CD4-positive, CD25-positive, alpha-beta regulatory T cell (primary cell): ENCODE measurements around the gene ZNF775. TPM values are rescaled to one million over a fixed set of nuclear protein-coding genes. Genes with fewer than 3 reads are reported as not detected.
A peak's percentile ranks its signal among the peaks of the same experiment; 100 is the strongest.

ENCODE experiments used
- ATAC-seq, 2 donors: fragments of 150-1000 bp; cut with Tn5 transposase; one replicate each; pipeline ENCODE4 v1.10.0; 2021; ENCODE audit warnings: low read depth in 2 of 2, moderate number of reproducible peaks in 2 of 2, moderate library complexity in 1 of 2
- DNase-seq, 3 donors: peaks; one replicate each; pipeline versions ENCODE4 v3.0.0 to v3.0.0-alpha.2; 2012 to 2022; ENCODE audit warnings: mixed read lengths in 1 of 3
- H3K27ac ChIP-seq: one replicate; pipeline ENCODE4 v1.7.0; 2013; ENCODE audit warnings: mild to moderate bottlenecking, low read length; ENCODE audit not compliant: insufficient read depth, poor library complexity, severe bottlenecking
- H3K27me3 ChIP-seq: one replicate; pipeline ENCODE4 v1.7.0; 2013; ENCODE audit warnings: low read length; ENCODE audit not compliant: control insufficient read depth, insufficient read depth
- H3K36me3 ChIP-seq: one replicate; pipeline ENCODE4 v1.7.0; 2013; ENCODE audit warnings: mild to moderate bottlenecking, low read length, moderate library complexity; ENCODE audit not compliant: control insufficient read depth, insufficient read depth
- H3K4me1 ChIP-seq: 2 replicates; pipeline ENCODE4 v1.7.0; 2013; ENCODE audit warnings: mild to moderate bottlenecking, low read length; ENCODE audit not compliant: insufficient read depth, control insufficient read depth, poor library complexity, severe bottlenecking
- H3K4me3 ChIP-seq: one replicate; pipeline ENCODE4 v1.7.0; 2013; ENCODE audit warnings: low read depth, mild to moderate bottlenecking, low read length, moderate library complexity
- H3K9me3 ChIP-seq, 2 experiments: 1 replicate in 1 of 2; 2 replicates in 1 of 2; pipeline ENCODE4 v1.7.0; 2013; ENCODE audit warnings: low read length in 2 of 2, mild to moderate bottlenecking in 1 of 2, moderate library complexity in 1 of 2; ENCODE audit not compliant: control insufficient read depth in 2 of 2
- H3K27ac Mint-ChIP-seq, 3 donors: one replicate each; pipeline ENCODE4 v1.8.0; 2020 to 2022; ENCODE audit warnings: mild to moderate bottlenecking in 3 of 3, mixed read lengths in 3 of 3, moderate library complexity in 2 of 3
- H3K27me3 Mint-ChIP-seq: one replicate; pipeline ENCODE4 v1.8.0; 2022; ENCODE audit warnings: mild to moderate bottlenecking, mixed read lengths
- H3K36me3 Mint-ChIP-seq: one replicate; pipeline ENCODE4 v1.8.0; 2020; ENCODE audit warnings: mixed read lengths
- H3K4me1 Mint-ChIP-seq, 4 donors: one replicate each; pipeline ENCODE4 v1.8.0; 2020 to 2022; ENCODE audit warnings: mixed read lengths in 4 of 4, mild to moderate bottlenecking in 1 of 4
- H3K4me3 Mint-ChIP-seq, 4 donors: one replicate each; pipeline ENCODE4 v1.8.0; 2020 to 2022; ENCODE audit warnings: mild to moderate bottlenecking in 4 of 4, mixed read lengths in 4 of 4, moderate library complexity in 3 of 4
- H3K9me3 Mint-ChIP-seq, 7 donors: one replicate each; pipeline ENCODE4 v1.8.0; 2020 to 2022; ENCODE audit warnings: mixed read lengths in 7 of 7, mild to moderate bottlenecking in 3 of 7, moderate library complexity in 2 of 7
- polyA plus RNA-seq, 4 donors: library from polyadenylated mRNA; unstranded; fragments of 300-500 nt; fragmentation: Illumina TruSeq; gene quantifications; one replicate each; pipeline ENCODE4 v1.2.3, GENCODE V29; 2021
- total RNA-seq: library from RNA; stranded (reverse); gene quantifications from one replicate; pipeline ENCODE4 v1.2.3, GENCODE V29; 2022

ZNF775 gene
- total and polyA plus RNA-seq, 5 donors from 2014 or later, result 2.2 to 7.6 (median 2.9) TPM

DNA sequence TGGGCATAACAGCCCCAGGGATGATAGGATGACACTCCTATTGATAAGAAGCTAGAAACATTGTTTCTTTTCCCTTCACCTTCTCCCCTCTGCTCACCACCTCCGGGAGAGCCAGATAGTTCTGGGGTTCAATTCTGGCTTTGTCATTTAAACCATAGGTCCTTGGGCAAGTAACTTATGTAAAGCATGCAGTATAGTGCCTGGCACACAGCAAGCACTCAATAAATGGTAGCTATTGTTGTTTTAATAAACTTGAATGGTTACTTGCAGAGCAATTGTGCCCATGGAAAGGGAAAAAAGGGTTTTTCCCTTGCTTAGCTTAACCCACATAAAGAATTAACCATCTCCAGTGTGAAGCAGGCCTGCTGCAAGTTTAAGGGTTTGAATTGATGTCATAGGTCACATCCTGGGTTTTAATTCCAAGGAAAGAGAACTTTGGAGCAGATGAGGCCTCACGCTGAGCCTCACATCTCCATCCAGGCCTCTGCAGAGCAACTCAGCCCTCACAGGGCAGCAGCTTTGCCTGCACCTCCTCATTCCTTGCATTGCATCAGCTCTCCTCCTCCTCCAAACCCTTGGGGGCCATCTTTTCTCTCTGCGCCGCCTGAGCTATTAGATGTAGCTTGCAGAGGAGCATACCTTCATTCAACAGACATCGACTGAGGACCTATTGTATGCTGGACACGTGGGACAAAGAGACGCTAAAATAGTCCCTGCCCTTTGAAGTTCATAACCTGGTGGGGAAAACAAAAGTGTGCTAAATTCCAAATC lies 22.9 kb downstream of the ZNF775 start:
- Histone ChIP-seq H3K4me3 (no peak overlapping the region), H3K27me3 (no peaks in the 10 kb centered on the region), H3K4me1 (peaks cover 30% of the 10 kb centered on the region), H3K27ac (no peak overlapping the region), H3K36me3 (no peaks in the 10 kb centered on the region), H3K9me3 (no peaks in the 10 kb centered on the region)
- peaks cover 2% of the 10 kb centered on the region for H3K36me3 Mint-ChIP-seq
- peak overlapping the region in 2 of 3 donors; percentile 56 to 80 for H3K27ac Mint-ChIP-seq
- peak overlapping the region; percentile 29 to 82 (median 72) for H3K4me3 Mint-ChIP-seq
- DNase-seq (no peak), ATAC-seq (no peak)
- H3K27me3 Mint-ChIP-seq, result peaks cover 9% of the 10 kb centered on the region
- peaks cover 0 to 35% (median 21%) of the 10 kb centered on the region in 4 donors for H3K4me1 Mint-ChIP-seq
- H3K9me3 Mint-ChIP-seq, result peaks cover 0 to under 1% (median 0%) of the 10 kb centered on the region in 7 donors

DNA sequence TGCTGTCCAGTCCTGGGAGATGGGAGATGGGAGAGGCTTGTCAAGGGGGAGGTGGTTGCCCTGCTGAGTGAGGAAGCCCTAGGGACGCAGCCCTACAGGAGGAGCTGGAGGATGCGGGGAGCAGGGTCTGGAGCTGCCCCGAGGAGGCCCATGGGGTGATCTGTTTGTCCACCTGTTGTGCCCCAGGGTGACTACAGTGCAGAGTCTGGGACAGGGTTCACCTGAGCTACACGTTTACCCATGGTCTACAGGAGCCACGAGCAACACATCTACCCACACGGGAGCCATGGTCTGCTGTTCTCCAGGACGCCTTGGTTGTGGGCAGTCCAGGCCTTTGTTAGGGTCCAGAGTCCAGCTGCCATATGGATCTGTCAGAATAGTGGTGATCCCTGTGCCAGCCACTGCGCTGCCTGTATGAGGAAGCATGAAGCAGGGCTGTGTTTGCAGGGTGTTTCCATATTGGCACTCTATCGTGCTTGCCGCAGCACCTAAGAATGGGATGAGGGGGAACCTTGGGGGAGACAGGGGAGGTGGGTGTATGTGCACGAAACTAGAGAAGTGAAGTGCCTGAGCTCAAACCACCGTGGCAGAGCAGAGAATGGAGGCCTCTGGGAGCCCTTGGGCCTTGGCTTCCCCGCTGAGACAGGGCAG lies 23.7 kb downstream of the ZNF775 start:
- Mint-ChIP-seq H3K4me3 (peak overlapping the region; percentile 29 to 82 (median 72)), H3K27me3 (peaks cover 9% of the 10 kb centered on the region), H3K36me3 (peaks cover 4% of the 10 kb centered on the region), H3K27ac (peak overlapping the region; percentile 80 to 83 (median 83)), H3K9me3 (peaks cover 0 to 1% (median 0%) of the 10 kb centered on the region in 7 donors), H3K4me1 (peaks cover 0 to 37% (median 24%) of the 10 kb centered on the region in 4 donors)
- no peak overlapping the region for H3K4me3 ChIP-seq
- no peaks in the 10 kb centered on the region for H3K9me3 ChIP-seq
- no peak for DNase-seq
- H3K36me3 ChIP-seq, result no peaks in the 10 kb centered on the region
- H3K27me3 ChIP-seq, result no peaks in the 10 kb centered on the region
- no peak overlapping the region for H3K27ac ChIP-seq
- H3K4me1 ChIP-seq, result peaks cover 33% of the 10 kb centered on the region
- ATAC-seq, result no peak

DNA sequence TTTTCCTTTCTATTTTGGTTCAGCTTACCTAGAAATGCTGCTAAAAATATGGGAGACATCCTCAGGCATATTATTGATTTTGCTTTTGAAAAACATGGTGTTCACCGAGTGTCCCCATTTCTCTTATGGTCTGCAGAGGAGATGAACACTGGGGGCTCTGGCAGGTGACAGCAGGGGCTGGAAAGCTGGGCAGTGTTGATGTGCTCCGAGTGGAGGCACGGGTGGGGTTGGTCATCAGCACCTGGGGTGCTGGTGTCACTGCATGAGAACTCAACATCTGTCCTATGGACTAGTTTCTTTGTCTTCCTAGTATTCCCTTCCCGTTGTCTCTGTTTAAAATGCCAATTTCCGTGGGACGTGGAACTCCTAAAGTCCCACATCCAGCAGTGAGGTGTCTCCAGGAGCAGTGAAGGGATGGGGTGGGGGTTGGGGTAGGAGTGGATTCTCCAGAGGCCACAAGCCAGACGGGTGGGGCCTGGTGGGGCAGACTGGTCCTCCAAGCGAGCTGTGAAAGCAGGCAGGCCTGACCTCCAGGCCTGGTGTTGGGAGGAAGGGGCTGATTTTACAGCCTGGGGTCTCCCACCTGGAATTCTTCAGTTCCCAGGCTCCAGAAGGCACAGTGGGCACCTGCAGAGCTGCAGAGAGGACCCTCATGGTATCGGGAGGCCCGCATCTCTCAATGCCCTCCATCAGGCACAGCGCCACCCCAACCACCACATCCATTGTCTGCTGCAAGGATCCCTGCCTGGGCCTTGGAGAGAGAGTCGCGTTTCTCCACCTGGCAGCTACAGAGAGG lies 24.4 kb downstream of the ZNF775 start:
- H3K27me3 Mint-ChIP-seq, result peaks cover 9% of the 10 kb centered on the region
- H3K27ac Mint-ChIP-seq, result peak overlapping the region; percentile 82 to 95 (median 85)
- Histone ChIP-seq H3K9me3 (no peaks in the 10 kb centered on the region), H3K27ac (peak overlapping the region; percentile 84), H3K36me3 (peaks cover under 1% of the 10 kb centered on the region), H3K4me3 (peak overlapping the region; percentile 83), H3K4me1 (peaks cover 33% of the 10 kb centered on the region), H3K27me3 (no peaks in the 10 kb centered on the region)
- peaks cover 0 to 1% (median 0%) of the 10 kb centered on the region in 7 donors for H3K9me3 Mint-ChIP-seq
- DNase-seq, result no peak
- peak overlapping the region; percentile 82 to 99 (median 94) for H3K4me3 Mint-ChIP-seq
- ATAC-seq, result no peak
- peaks cover 6% of the 10 kb centered on the region for H3K36me3 Mint-ChIP-seq
- peaks cover 0 to 40% (median 25%) of the 10 kb centered on the region in 4 donors for H3K4me1 Mint-ChIP-seq

DNA sequence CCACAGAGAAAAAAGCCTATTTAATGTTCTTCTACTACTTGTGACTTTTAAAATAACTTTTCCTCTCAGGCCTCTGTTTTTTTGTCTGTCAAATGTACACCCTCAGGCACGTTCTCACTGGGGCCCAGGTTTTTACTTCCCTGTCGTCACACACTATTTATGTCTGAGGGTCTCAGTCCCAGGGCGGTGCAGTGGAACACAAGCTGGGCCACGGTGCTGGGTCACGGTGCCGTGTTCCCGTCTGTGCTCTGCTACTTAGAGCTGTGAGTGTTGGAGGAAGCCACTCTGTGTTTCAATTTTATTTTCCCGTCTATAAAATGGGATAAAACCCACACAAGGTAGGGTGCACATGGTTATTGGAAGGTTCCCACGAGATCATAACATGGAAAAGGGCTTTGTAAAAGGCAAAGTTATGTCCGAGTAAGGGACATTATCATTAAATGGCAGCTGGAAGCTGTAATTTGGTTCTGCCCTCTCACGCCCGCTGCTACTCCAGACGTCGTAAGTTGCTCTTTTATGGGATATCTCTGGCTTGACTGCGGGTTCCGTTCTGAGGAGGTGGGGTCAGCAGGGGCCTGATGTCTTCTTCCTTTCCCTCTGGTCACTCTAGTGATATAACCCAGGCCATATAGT lies 25.2 kb downstream of the ZNF775 start:
- DNase-seq (peak in 1 of 3 donors; percentile 33), ATAC-seq (no peak)
- Histone ChIP-seq H3K27me3 (no peaks in the 10 kb centered on the region), H3K36me3 (peaks cover 5% of the 10 kb centered on the region), H3K27ac (peak overlapping the region; percentile 84), H3K4me1 (peaks cover 33% of the 10 kb centered on the region), H3K4me3 (peak overlapping the region; percentile 83), H3K9me3 (no peaks in the 10 kb centered on the region)
- Mint-ChIP-seq H3K27me3 (peaks cover 9% of the 10 kb centered on the region), H3K36me3 (peaks cover 12% of the 10 kb centered on the region), H3K9me3 (peaks cover 0 to 1% (median 0%) of the 10 kb centered on the region in 7 donors), H3K4me1 (peaks cover 0 to 46% (median 30%) of the 10 kb centered on the region in 4 donors), H3K4me3 (peak overlapping the region; percentile 72 to 99 (median 94)), H3K27ac (peak overlapping the region; percentile 82 to 95 (median 85))

DNA sequence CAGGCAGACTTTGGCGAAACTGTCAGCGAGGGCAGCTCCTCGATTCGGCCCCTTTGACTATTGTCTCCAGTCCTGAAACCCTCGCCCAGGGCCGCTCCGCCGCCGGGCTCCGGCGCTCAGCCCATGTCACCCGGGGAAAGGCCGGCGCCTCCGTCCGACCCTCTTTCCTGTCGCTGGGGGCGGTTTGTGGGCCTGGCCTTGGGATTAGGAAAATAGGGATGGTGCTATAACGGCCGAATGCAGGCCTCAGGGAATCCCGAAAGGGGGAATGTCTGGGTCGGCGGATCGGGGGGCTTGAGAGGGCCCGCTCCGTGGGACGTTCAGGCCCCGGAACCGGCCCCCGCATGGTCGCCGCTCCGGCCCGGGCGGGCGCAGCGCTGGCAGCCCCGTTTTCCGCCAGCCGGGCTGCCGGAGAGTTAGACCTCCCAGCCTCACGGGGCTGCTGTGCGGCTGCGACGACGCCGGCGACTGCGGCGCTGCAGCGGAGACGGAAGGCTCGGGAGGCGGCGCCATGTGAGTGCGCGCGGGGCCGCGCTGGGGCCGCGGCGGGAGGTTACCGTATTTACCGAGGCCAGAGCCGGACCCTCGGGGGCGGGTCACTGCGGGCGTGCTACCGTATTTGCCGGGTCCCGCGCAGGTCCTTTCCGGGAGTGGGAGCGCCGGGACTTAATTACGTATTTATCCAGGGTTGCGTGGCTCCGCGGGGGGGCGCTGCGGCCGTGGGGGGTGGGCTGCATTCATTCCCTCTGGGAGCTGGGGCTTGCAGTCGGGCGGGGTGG lies 25.9 kb downstream of the ZNF775 start:
- DNase-seq (peak; percentile 70 to 89 (median 76)), ATAC-seq (peak; percentile 78)
- Histone ChIP-seq H3K27me3 (no peaks in the 10 kb centered on the region), H3K4me3 (peak overlapping the region; percentile 83), H3K9me3 (no peaks in the 10 kb centered on the region), H3K27ac (peak overlapping the region; percentile 84), H3K4me1 (peaks cover 33% of the 10 kb centered on the region), H3K36me3 (peaks cover 11% of the 10 kb centered on the region)
- H3K4me1 Mint-ChIP-seq, result peaks cover 0 to 49% (median 30%) of the 10 kb centered on the region in 4 donors
- H3K27me3 Mint-ChIP-seq, result peaks cover 9% of the 10 kb centered on the region
- peak overlapping the region; percentile 91 to 99 (median 96) for H3K27ac Mint-ChIP-seq
- H3K9me3 Mint-ChIP-seq, result peaks cover 0 to 1% (median 0%) of the 10 kb centered on the region in 7 donors
- peak overlapping the region; percentile 72 to 99 (median 94) for H3K4me3 Mint-ChIP-seq
- H3K36me3 Mint-ChIP-seq, result peaks cover 12% of the 10 kb centered on the region

DNA sequence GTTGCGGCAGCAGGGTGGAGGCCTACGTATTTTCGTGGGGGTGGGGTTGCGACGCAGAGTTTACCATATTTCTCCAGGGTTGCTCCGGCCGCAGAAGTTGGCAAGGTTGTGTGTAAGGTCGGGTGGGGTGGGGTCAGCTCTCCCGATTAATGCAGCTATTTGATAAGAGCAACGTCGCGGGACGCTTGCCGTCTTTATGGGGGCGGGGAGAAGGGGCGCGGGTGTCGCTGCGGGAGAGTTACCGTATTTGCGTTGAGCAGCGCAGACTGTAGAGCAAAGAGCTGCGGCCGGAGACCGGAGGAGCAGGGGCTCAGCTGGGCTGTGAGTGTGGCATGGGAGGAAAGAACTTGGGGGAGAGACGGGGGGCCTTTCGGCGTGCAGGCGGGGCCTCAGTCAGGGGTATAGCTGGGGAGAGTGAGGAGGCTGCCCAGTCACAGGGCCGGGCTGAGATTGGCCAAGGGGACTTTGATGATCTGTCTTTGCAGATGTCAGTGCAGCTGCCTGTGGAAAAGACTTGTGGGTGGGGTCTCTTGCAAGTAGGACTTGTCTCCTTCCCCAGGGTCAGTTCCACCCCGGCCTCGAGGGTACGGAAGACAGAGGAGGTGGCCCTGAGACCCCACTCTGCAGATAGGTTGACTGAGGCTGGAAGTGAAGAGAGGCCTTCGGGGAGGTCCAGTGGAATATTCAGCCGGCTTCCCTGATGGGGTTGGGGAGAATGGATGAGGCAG lies 26.6 kb downstream of the ZNF775 start:
- Mint-ChIP-seq H3K27ac (peak overlapping the region; percentile 91 to 99 (median 96)), H3K4me1 (peaks cover 0 to 49% (median 30%) of the 10 kb centered on the region in 4 donors), H3K36me3 (peaks cover 13% of the 10 kb centered on the region), H3K4me3 (peak overlapping the region; percentile 72 to 99 (median 94)), H3K27me3 (peaks cover 9% of the 10 kb centered on the region), H3K9me3 (peaks cover 0 to 1% (median 0%) of the 10 kb centered on the region in 7 donors)
- Histone ChIP-seq H3K36me3 (peaks cover 18% of the 10 kb centered on the region), H3K27ac (peak overlapping the region; percentile 84), H3K9me3 (no peaks in the 10 kb centered on the region), H3K4me3 (peak overlapping the region; percentile 82), H3K4me1 (peaks cover 33% of the 10 kb centered on the region), H3K27me3 (no peaks in the 10 kb centered on the region)
- DNase-seq (no peak), ATAC-seq (peak; percentile 10 to 20)
